ENCODE results near the gene CCKAR. TPM values are rescaled to one million over a fixed set of nuclear protein-coding genes. Genes with fewer than 3 reads are reported as not detected.

The CCKAR gene
- total RNA-seq, 2 donors from 2014 or later, result not detected

DNA sequence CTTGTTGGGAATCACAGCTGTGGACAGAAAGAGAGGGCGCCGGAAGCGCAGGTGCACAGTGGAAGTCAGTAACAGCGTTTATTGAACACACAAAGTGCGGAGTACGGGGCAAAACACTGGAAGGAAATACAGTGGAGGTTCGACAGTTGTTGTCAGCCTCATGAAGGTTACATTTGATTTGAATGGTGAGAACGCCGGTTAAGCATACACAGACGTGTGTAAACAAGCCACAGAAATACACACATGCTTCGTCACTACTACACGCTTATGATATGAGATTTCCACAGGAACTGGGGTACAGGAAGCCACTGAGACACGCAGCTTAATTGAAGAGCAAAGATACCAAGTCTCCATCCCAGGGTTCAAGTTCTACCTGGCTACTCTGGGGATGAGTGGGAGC is 12.0 kb downstream of the CCKAR start:
- TF ChIP-seq, protein P1, sequence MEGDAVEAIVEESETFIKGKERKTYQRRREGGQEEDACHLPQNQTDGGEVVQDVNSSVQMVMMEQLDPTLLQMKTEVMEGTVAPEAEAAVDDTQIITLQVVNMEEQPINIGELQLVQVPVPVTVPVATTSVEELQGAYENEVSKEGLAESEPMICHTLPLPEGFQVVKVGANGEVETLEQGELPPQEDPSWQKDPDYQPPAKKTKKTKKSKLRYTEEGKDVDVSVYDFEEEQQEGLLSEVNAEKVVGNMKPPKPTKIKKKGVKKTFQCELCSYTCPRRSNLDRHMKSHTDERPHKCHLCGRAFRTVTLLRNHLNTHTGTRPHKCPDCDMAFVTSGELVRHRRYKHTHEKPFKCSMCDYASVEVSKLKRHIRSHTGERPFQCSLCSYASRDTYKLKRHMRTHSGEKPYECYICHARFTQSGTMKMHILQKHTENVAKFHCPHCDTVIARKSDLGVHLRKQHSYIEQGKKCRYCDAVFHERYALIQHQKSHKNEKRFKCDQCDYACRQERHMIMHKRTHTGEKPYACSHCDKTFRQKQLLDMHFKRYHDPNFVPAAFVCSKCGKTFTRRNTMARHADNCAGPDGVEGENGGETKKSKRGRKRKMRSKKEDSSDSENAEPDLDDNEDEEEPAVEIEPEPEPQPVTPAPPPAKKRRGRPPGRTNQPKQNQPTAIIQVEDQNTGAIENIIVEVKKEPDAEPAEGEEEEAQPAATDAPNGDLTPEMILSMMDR (IDR thresholded peaks at IDR 0.05), result no peak
- Histone ChIP-seq H3K27me3 (no peaks in the 10 kb centered on the region), H3K27ac (no peak overlapping the region), H3K9me3 (no peaks in the 10 kb centered on the region), H3K4me1 (no peaks in the 10 kb centered on the region), H3K36me3 (no peaks in the 10 kb centered on the region), H3K9ac (ENCODE audit: low read depth in 2 of 2, low read length in 2 of 2) (no peak overlapping the region), H3K4me3 (no peak overlapping the region)
- no peak for DNase-seq
- intact Hi-C loops (cut with DNase I), result no loop called here

- Histone ChIP-seq H3K27me3 (no peaks in the 10 kb centered on the region), H3K27ac (no peak overlapping the region), H3K4me3 (no peak overlapping the region), H3K36me3 (no peaks in the 10 kb centered on the region), H3K9ac (ENCODE audit: low read depth in 2 of 2, low read length in 2 of 2) (no peak overlapping the region), H3K4me1 (no peaks in the 10 kb centered on the region), H3K9me3 (no peaks in the 10 kb centered on the region)
- DNase-seq, result no peak
- intact Hi-C loops (cut with DNase I), result no loop called here
- TF ChIP-seq, protein P1 (IDR thresholded peaks at IDR 0.05), result no peak
These were observed 13.7 kb downstream of the CCKAR start for GRCh38 chr4:26476545-26476944.

DNA sequence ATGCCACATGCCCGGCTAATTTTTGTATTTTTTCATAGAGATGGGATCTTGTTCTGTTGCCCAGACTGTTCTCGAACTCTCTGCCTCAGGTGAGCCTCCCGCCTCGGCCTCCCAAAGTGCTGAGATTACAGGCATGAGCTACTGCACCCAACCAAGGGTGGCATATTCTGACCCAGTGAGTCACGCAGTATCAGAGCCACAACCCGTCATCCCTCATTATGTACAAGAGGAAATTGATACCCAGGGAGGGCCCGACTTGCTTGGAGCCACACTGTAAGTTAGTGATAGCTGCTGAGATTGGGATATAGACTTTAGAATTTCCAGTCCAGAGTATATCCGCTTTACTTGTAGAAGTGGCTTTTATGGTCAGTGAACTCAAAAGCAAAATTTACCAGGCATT is 14.6 kb downstream of the CCKAR start:
- no peaks in the 10 kb centered on the region for H3K27me3 ChIP-seq
- H3K27ac ChIP-seq, result no peak overlapping the region
- no peak overlapping the region for H3K9ac ChIP-seq (ENCODE audit: low read depth in 2 of 2, low read length in 2 of 2)
- TF ChIP-seq, protein P1 (IDR thresholded peaks at IDR 0.05), result no peak
- intact Hi-C loops (cut with DNase I), result no loop called here
- H3K4me3 ChIP-seq, result no peak overlapping the region
- no peak for DNase-seq
- H3K9me3 ChIP-seq, result no peaks in the 10 kb centered on the region
- H3K4me1 ChIP-seq, result no peaks in the 10 kb centered on the region
- no peaks in the 10 kb centered on the region for H3K36me3 ChIP-seq

- TF ChIP-seq, protein P1 (IDR thresholded peaks at IDR 0.05), result no peak
- intact Hi-C loops (cut with DNase I), result no loop called here
- Histone ChIP-seq H3K9ac (ENCODE audit: low read depth in 2 of 2, low read length in 2 of 2) (no peak overlapping the region), H3K4me3 (no peak overlapping the region), H3K9me3 (no peaks in the 10 kb centered on the region), H3K27ac (no peak overlapping the region), H3K27me3 (no peaks in the 10 kb centered on the region), H3K36me3 (no peaks in the 10 kb centered on the region), H3K4me1 (no peaks in the 10 kb centered on the region)
- DNase-seq, result no peak
These were observed 15.7 kb downstream of the CCKAR start for GRCh38 chr4:26474551-26474950.

DNA sequence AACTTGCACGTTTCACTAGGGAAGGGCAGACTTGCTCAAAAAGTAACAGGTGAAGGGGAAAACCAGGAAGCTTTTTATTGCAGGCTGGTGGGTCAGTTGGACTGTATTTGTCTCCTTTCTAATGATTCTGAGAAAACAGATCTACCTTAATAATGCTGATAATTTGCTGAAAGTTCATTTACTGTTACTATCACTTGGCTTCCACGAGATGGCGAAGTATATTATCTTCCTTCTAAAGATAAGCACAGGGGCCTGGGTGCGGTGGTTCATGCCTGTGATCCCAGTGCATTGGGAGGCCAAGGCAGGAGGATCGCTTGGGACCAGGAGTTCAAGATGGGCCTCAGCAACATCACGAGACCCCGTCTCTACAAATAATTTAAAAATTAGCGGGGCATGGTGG is 16.4 kb downstream of the CCKAR start:
- H3K9ac ChIP-seq (ENCODE audit: low read depth in 2 of 2, low read length in 2 of 2), result no peak overlapping the region
- no peaks in the 10 kb centered on the region for H3K4me1 ChIP-seq
- TF ChIP-seq, protein P1 (IDR thresholded peaks at IDR 0.05), result no peak
- no peaks in the 10 kb centered on the region for H3K36me3 ChIP-seq
- no peaks in the 10 kb centered on the region for H3K27me3 ChIP-seq
- intact Hi-C loops (cut with DNase I), result no loop called here
- no peak for DNase-seq
- H3K4me3 ChIP-seq, result no peak overlapping the region
- no peak overlapping the region for H3K27ac ChIP-seq
- no peaks in the 10 kb centered on the region for H3K9me3 ChIP-seq

- H3K36me3 ChIP-seq, result no peaks in the 10 kb centered on the region
- no peak overlapping the region for H3K9ac ChIP-seq (ENCODE audit: low read depth in 2 of 2, low read length in 2 of 2)
- no peak overlapping the region for H3K27ac ChIP-seq
- no peak overlapping the region for H3K4me3 ChIP-seq
- H3K27me3 ChIP-seq, result no peaks in the 10 kb centered on the region
- no peaks in the 10 kb centered on the region for H3K9me3 ChIP-seq
- TF ChIP-seq, protein P1 (IDR thresholded peaks at IDR 0.05), result no peak
- DNase-seq, result no peak
- intact Hi-C loops (cut with DNase I), result no loop called here
- no peaks in the 10 kb centered on the region for H3K4me1 ChIP-seq
These were observed 18.4 kb downstream of the CCKAR start for GRCh38 chr4:26471890-26472289.
